ENCODE measurements around the gene MTUS2.

MTUS2 gene

GRCh38 chr13:29103065-29103800, 283.1 kb downstream of the MTUS2 start:
- TF ChIP-seq GATA1 (IDR thresholded peaks at IDR 0.05; ENCODE audit: low read depth, low read length) (no peak), POLR2A (IDR thresholded peaks at IDR 0.05; ENCODE audit: low read length) (no peak)
- no peak for DNase-seq

GRCh38 chr13:29104461-29104860, 284.3 kb downstream of the MTUS2 start:
- TF ChIP-seq GATA1 (IDR thresholded peaks at IDR 0.05; ENCODE audit: low read depth, low read length) (no peak), POLR2A (IDR thresholded peaks at IDR 0.05; ENCODE audit: low read length) (no peak)
- no peak for DNase-seq

GRCh38 chr13:29105779-29106178, 285.6 kb downstream of the MTUS2 start:
- no peak for DNase-seq
- no peak for TF ChIP-seq POLR2A (IDR thresholded peaks at IDR 0.05; ENCODE audit: low read length)

- TF ChIP-seq GATA1 (IDR thresholded peaks at IDR 0.05; ENCODE audit: low read depth, low read length) = no peak
- TF ChIP-seq POLR2A (IDR thresholded peaks at IDR 0.05; ENCODE audit: low read length) = no peak
- DNase-seq = no peak
Observed at GRCh38 chr13:29106651-29107050, 286.5 kb downstream of the MTUS2 start.

GRCh38 chr13:29108068-29108786, 288.1 kb downstream of the MTUS2 start:
- no peak for DNase-seq
- TF ChIP-seq GATA1 (IDR thresholded peaks at IDR 0.05; ENCODE audit: low read depth, low read length) = no peak
- TF ChIP-seq POLR2A (IDR thresholded peaks at IDR 0.05; ENCODE audit: low read length) = no peak

GRCh38 chr13:29109987-29110386, 289.8 kb downstream of the MTUS2 start:
- no peak for DNase-seq
- no peak for TF ChIP-seq POLR2A (IDR thresholded peaks at IDR 0.05; ENCODE audit: low read length)
- TF ChIP-seq GATA1 (IDR thresholded peaks at IDR 0.05; ENCODE audit: low read depth, low read length) = no peak

- no peak for TF ChIP-seq POLR2A (IDR thresholded peaks at IDR 0.05; ENCODE audit: low read length)
- TF ChIP-seq GATA1 (IDR thresholded peaks at IDR 0.05; ENCODE audit: low read depth, low read length) = no peak
- DNase-seq = no peak
Observed at GRCh38 chr13:29111446-29111845, 291.3 kb downstream of the MTUS2 start.

GRCh38 chr13:29115842-29116241, 295.7 kb downstream of the MTUS2 start:
- TF ChIP-seq GATA1 (IDR thresholded peaks at IDR 0.05; ENCODE audit: low read depth, low read length) = no peak
- no peak for TF ChIP-seq POLR2A (IDR thresholded peaks at IDR 0.05; ENCODE audit: low read length)
- no peak for DNase-seq

GRCh38 chr13:29117663-29118062, 297.5 kb downstream of the MTUS2 start:
- no peak for DNase-seq
- TF ChIP-seq POLR2A (IDR thresholded peaks at IDR 0.05; ENCODE audit: low read length) = no peak
- no peak for TF ChIP-seq GATA1 (IDR thresholded peaks at IDR 0.05; ENCODE audit: low read depth, low read length)

GRCh38 chr13:29118471-29118870, 298.3 kb downstream of the MTUS2 start:
- TF ChIP-seq POLR2A (IDR thresholded peaks at IDR 0.05; ENCODE audit: low read length) (no peak), GATA1 (IDR thresholded peaks at IDR 0.05; ENCODE audit: low read depth, low read length) (no peak)
- no peak for DNase-seq

GRCh38 chr13:29125191-29125933, 305.2 kb downstream of the MTUS2 start:
- no peak for TF ChIP-seq GATA1 (IDR thresholded peaks at IDR 0.05; ENCODE audit: low read depth, low read length)
- no peak for TF ChIP-seq POLR2A (IDR thresholded peaks at IDR 0.05; ENCODE audit: low read length)
- no peak for DNase-seq

- no peak for TF ChIP-seq POLR2A (IDR thresholded peaks at IDR 0.05; ENCODE audit: low read length)
- no peak for TF ChIP-seq GATA1 (IDR thresholded peaks at IDR 0.05; ENCODE audit: low read depth, low read length)
- no peak for DNase-seq
Observed at GRCh38 chr13:29125934-29126424, 305.8 kb downstream of the MTUS2 start.

GRCh38 chr13:29129616-29130015, 309.5 kb downstream of the MTUS2 start:
- no peak for DNase-seq
- TF ChIP-seq GATA1 (IDR thresholded peaks at IDR 0.05; ENCODE audit: low read depth, low read length) (no peak), POLR2A (IDR thresholded peaks at IDR 0.05; ENCODE audit: low read length) (no peak)

GRCh38 chr13:29131159-29131558, 311.0 kb downstream of the MTUS2 start:
- TF ChIP-seq GATA1 (IDR thresholded peaks at IDR 0.05; ENCODE audit: low read depth, low read length) (no peak), POLR2A (IDR thresholded peaks at IDR 0.05; ENCODE audit: low read length) (no peak)
- no peak for DNase-seq

Data from erythroblast (primary cell).